Gastroesophageal sphincter (tissue), 4 donors: Measurements from ENCODE around the gene MRFAP1. TPM values are rescaled to one million over a fixed set of nuclear protein-coding genes. Genes with fewer than 3 reads are reported as not detected.
A peak's percentile ranks its signal among the peaks of the same experiment; 100 is the strongest.

ENCODE experiments used
- ATAC-seq: fragments of 150-250 bp; one replicate; pipeline ENCODE4 v1.9.1; 2016; ENCODE audit warnings: mild to moderate bottlenecking, moderate library complexity
- H3K27ac ChIP-seq, 4 donors: fragments of 200-600 bp; sonication (generic) in 3 of 4; 1 replicate in 3 of 4; 2 replicates in 1 of 4; pipeline ENCODE4 v1.5.1; 2016 to 2019
- H3K27me3 ChIP-seq: fragments of 200-600 bp; sonication (generic); one replicate; pipeline ENCODE4 v1.5.1; 2019
- H3K36me3 ChIP-seq, 2 donors: fragments of 200-600 bp; sonication (generic); one replicate each; pipeline ENCODE4 v1.5.1; 2019; ENCODE audit warnings: control low read depth in 1 of 2
- H3K4me1 ChIP-seq, 3 donors: fragments of 200-600 bp; sonication (generic); 1 replicate in 2 of 3; 2 replicates in 1 of 3; pipeline ENCODE4 v1.5.1; 2016 to 2019; ENCODE audit warnings: control low read depth in 2 of 3
- H3K4me3 ChIP-seq, 2 donors: fragments of 200-600 bp; sonication (generic); one replicate each; pipeline ENCODE4 v1.5.1; 2019; ENCODE audit warnings: mild to moderate bottlenecking in 1 of 2, moderate library complexity in 1 of 2
- H3K9me3 ChIP-seq, 3 donors: fragments of 200-600 bp; sonication (generic); one replicate each; pipeline ENCODE4 v1.5.1; 2017 to 2019; ENCODE audit warnings: control low read depth in 2 of 3
- EP300 ChIP-seq: sonication (generic); formaldehyde crosslinking; IDR thresholded peaks from one replicate; pipeline ENCODE4 v1.6.1; 2017; ENCODE audit warnings: antibody characterized with exemption, mild to moderate bottlenecking
- POLR2A ChIP-seq, 2 donors: fragments of 450-650 bp; IDR thresholded peaks; one replicate each; pipeline ENCODE4 v1.6.1; 2017; ENCODE audit warnings: antibody characterized with exemption in 2 of 2, mild to moderate bottlenecking in 2 of 2, moderate library complexity in 1 of 2
- POLR2AphosphoS5 ChIP-seq: sonication (generic); formaldehyde crosslinking; IDR thresholded peaks from one replicate; pipeline ENCODE4 v1.6.1; 2017; ENCODE audit warnings: antibody characterized with exemption
- WGBS, 2 donors: methylation state at CpG; one replicate each; pipeline ENCODE4 v1.1.5; 2018; ENCODE audit warnings: low coverage in 1 of 2; 5-methylcytosine and 5-hydroxymethylcytosine counted together
- total RNA-seq, 4 donors: library from RNA; depleted of rRNA; stranded (reverse); fragments of >200 nt; gene quantifications; one replicate each; pipeline ENCODE4 v1.1.0, GENCODE V29; 2016
- TF ChIP-seq, protein P1 (sequence below), 4 experiments: fragments of 200-600 bp in 2 of 4; fragments of 450-650 bp in 2 of 4; sonication (generic) in 1 of 4; IDR thresholded peaks; one replicate each; pipeline ENCODE4 v1.5.1; 2017 to 2019; ENCODE audit warnings: antibody characterized with exemption in 4 of 4, mild to moderate bottlenecking in 2 of 4, moderate library complexity in 2 of 4

The MRFAP1 gene
- total RNA-seq, 4 donors from 2014 or later: 202 to 358 (median 277) TPM

DNA sequence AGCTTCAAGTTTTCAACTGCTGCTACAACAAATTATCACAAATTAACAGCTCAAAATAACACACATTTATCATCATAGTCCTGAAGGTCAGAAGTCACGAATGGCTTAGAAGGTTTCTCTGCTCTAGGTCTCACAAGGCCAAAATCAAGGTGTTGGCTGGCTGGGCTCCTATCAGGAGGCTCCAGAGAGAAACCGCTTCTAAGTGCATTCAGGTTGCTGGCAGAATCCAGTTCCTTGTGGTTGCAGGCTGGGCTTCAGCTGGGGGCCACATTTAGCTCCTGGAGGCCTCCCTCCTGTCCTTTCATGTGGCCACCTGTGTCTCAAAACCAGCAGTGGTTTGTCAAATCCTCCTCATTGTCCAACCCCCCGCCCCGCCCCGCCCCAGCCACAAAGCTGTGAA is 15.4 kb downstream of the MRFAP1 start:
- H3K36me3 ChIP-seq: no peaks in the 10 kb centered on the region
- H3K4me1 ChIP-seq: peaks cover 0 to 16% (median 0%) of the 10 kb centered on the region in 3 donors
- H3K27ac ChIP-seq: no peak overlapping the region
- no peaks in the 10 kb centered on the region for H3K27me3 ChIP-seq
- no peaks in the 10 kb centered on the region for H3K9me3 ChIP-seq
- TF ChIP-seq, protein P1, sequence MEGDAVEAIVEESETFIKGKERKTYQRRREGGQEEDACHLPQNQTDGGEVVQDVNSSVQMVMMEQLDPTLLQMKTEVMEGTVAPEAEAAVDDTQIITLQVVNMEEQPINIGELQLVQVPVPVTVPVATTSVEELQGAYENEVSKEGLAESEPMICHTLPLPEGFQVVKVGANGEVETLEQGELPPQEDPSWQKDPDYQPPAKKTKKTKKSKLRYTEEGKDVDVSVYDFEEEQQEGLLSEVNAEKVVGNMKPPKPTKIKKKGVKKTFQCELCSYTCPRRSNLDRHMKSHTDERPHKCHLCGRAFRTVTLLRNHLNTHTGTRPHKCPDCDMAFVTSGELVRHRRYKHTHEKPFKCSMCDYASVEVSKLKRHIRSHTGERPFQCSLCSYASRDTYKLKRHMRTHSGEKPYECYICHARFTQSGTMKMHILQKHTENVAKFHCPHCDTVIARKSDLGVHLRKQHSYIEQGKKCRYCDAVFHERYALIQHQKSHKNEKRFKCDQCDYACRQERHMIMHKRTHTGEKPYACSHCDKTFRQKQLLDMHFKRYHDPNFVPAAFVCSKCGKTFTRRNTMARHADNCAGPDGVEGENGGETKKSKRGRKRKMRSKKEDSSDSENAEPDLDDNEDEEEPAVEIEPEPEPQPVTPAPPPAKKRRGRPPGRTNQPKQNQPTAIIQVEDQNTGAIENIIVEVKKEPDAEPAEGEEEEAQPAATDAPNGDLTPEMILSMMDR (IDR thresholded peaks at IDR 0.05): no peak
- TF ChIP-seq EP300 (no peak), POLR2A (IDR thresholded peaks at IDR 0.05) (no peak), POLR2AphosphoS5 (no peak)
- ATAC-seq: no peak
- WGBS, 2 donors: 89 to 100% methylated on average over 1 to 2 of the region's 5 CpGs
- no peak overlapping the region for H3K4me3 ChIP-seq

- no peaks in the 10 kb centered on the region for H3K36me3 ChIP-seq
- WGBS, 2 donors: 85 to 91% methylated on average over 7 to 29 of the region's 65 CpGs
- H3K4me3 ChIP-seq: no peak overlapping the region
- H3K27me3 ChIP-seq: no peaks in the 10 kb centered on the region
- ATAC-seq: no peak
- H3K4me1 ChIP-seq: peaks cover 0 to 16% (median 0%) of the 10 kb centered on the region in 3 donors
- peak overlapping the region in 2 of 4 donors; percentile 82 to 84 for H3K27ac ChIP-seq
- TF ChIP-seq, protein P1 (IDR thresholded peaks at IDR 0.05): no peak
- TF ChIP-seq POLR2A (IDR thresholded peaks at IDR 0.05) (no peak), EP300 (no peak), POLR2AphosphoS5 (no peak)
- no peaks in the 10 kb centered on the region for H3K9me3 ChIP-seq
These were observed 17.0 kb downstream of the MRFAP1 start for GRCh38 chr4:6657242-6658208.

- Histone ChIP-seq H3K36me3 (no peaks in the 10 kb centered on the region), H3K27ac (peak overlapping the region; percentile 13 to 84 (median 75)), H3K4me1 (peaks cover 0 to 16% (median 0%) of the 10 kb centered on the region in 3 donors), H3K27me3 (no peaks in the 10 kb centered on the region), H3K4me3 (peak overlapping the region; percentile 30 to 55), H3K9me3 (no peaks in the 10 kb centered on the region)
- WGBS, 2 donors: 79 to 80% methylated on average over 1 to 3 of the region's 7 CpGs
- ATAC-seq: peak; percentile 13
- TF ChIP-seq POLR2AphosphoS5 (no peak), POLR2A (IDR thresholded peaks at IDR 0.05) (no peak), EP300 (no peak)
- TF ChIP-seq, protein P1 (IDR thresholded peaks at IDR 0.05): no peak
These were observed 17.7 kb downstream of the MRFAP1 start for GRCh38 chr4:6658209-6658595.

DNA sequence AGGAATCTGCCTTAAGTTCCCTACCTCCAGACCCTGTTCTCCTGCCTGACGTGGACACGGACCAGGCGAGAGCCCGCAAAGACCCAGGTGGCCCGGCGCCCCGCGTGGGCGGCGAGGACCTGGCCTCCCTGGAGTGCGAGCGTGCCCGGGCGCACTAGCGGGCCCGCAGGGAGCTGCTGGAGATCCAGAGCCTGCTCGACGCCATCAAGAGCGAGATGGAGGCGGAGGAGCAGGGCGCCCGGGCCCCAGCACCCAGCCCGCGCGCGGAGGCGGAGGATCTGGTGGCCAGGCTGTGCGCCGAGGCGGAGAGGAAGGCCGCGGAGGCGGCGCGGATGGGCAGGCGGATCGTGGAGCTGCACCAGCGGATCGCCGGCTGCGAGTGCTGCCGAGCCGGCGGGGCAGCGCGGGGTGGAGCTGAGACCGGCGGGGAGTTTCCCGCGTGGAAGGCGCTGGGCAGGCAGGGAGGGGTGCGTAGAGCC is 18.2 kb downstream of the MRFAP1 start:
- no peaks in the 10 kb centered on the region for H3K9me3 ChIP-seq
- H3K4me3 ChIP-seq: peak overlapping the region; percentile 30 to 55
- no peaks in the 10 kb centered on the region for H3K27me3 ChIP-seq
- WGBS, 2 donors: 0% methylated on average over 1 of the region's 52 CpGs; no CpG with 5 or more reads in 1 of the 2 donors
- H3K4me1 ChIP-seq: peaks cover 0 to 16% (median 0%) of the 10 kb centered on the region in 3 donors
- TF ChIP-seq EP300: no peak
- peak; percentile 13 for TF ChIP-seq POLR2AphosphoS5
- H3K36me3 ChIP-seq: no peaks in the 10 kb centered on the region
- peak; percentile 72 for ATAC-seq
- peak overlapping the region; percentile 13 to 84 (median 75) for H3K27ac ChIP-seq

- Histone ChIP-seq H3K27me3 (no peaks in the 10 kb centered on the region), H3K36me3 (no peaks in the 10 kb centered on the region), H3K4me1 (peaks cover 0 to 29% (median 4%) of the 10 kb centered on the region in 3 donors), H3K4me3 (no peak overlapping the region), H3K9me3 (no peaks in the 10 kb centered on the region), H3K27ac (no peak overlapping the region)
- ATAC-seq: no peak
- TF ChIP-seq EP300 (no peak), POLR2A (IDR thresholded peaks at IDR 0.05) (no peak), POLR2AphosphoS5 (no peak)
- TF ChIP-seq, protein P1 (IDR thresholded peaks at IDR 0.05): no peak
- WGBS, 2 donors: 79 to 90% methylated on average over 2 of the region's 2 CpGs
These were observed 19.4 kb downstream of the MRFAP1 start for GRCh38 chr4:6659897-6660296.
